ENCODE results near the gene ZDHHC12. TPM values are rescaled to one million over a fixed set of nuclear protein-coding genes. Genes with fewer than 3 reads are reported as not detected.

Gene ZDHHC12
- total and polyA plus RNA-seq, 4 donors = 22.6 to 103 (median 63.4) TPM

DNA sequence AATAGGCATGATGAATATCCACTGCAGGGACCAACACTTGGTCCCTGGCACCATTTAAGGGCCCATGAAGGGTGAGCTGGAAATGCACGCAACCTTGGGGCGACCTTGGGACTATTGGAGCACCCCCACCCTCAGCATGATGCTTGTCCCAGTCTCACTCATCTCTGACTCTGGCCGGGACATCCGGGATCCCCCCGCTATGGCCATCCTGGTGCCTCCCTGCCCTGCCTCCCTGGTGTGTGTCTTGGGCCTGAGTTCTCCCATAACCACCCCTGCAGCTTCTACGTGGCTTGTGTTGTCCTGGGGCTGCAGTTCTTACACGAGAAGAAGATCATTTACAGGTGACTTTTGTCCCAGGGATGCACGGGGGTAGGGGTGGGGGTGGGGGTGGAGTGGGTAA lies 5.9 kb downstream of the ZDHHC12 start:
- 90 to 94% methylated on average over 8 of the region's 8 CpGs for WGBS, 2 donors
- Histone ChIP-seq H3K9me3 (ENCODE audit: control insufficient read depth in 4 of 4, insufficient read depth in 3 of 4, low read length in 3 of 4) (no peaks in the 10 kb centered on the region), H3K4me3 (no peak overlapping the region), H3K4me1 (ENCODE audit: control insufficient read depth in 5 of 5, insufficient read depth in 5 of 5, low read length in 5 of 5) (no peaks in the 10 kb centered on the region), H3K27ac (ENCODE audit: low read depth in 1 of 2, low read length in 1 of 2) (no peak overlapping the region), H3K27me3 (ENCODE audit: control insufficient read depth in 3 of 3, insufficient read depth in 3 of 3, low read length in 2 of 3) (no peaks in the 10 kb centered on the region), H3K9ac (ENCODE audit: insufficient read depth in 1 of 2, low read length in 2 of 2) (no peak overlapping the region), H3K36me3 (ENCODE audit: control insufficient read depth in 4 of 4, insufficient read depth in 4 of 4, low read length in 4 of 4) (peaks cover 0 to 24% (median 2%) of the 10 kb centered on the region in 4 donors)
- ATAC-seq (ENCODE audit: insufficient read depth, low FRiP score) = no peak
- TF ChIP-seq, protein P1, sequence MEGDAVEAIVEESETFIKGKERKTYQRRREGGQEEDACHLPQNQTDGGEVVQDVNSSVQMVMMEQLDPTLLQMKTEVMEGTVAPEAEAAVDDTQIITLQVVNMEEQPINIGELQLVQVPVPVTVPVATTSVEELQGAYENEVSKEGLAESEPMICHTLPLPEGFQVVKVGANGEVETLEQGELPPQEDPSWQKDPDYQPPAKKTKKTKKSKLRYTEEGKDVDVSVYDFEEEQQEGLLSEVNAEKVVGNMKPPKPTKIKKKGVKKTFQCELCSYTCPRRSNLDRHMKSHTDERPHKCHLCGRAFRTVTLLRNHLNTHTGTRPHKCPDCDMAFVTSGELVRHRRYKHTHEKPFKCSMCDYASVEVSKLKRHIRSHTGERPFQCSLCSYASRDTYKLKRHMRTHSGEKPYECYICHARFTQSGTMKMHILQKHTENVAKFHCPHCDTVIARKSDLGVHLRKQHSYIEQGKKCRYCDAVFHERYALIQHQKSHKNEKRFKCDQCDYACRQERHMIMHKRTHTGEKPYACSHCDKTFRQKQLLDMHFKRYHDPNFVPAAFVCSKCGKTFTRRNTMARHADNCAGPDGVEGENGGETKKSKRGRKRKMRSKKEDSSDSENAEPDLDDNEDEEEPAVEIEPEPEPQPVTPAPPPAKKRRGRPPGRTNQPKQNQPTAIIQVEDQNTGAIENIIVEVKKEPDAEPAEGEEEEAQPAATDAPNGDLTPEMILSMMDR (IDR thresholded peaks at IDR 0.05; ENCODE audit: control extremely low read depth, extremely low read depth) = no peak
- no peak for DNase-seq

- TF ChIP-seq, protein P1 (IDR thresholded peaks at IDR 0.05; ENCODE audit: control extremely low read depth, extremely low read depth) = no peak
- Histone ChIP-seq H3K9ac (ENCODE audit: insufficient read depth in 1 of 2, low read length in 2 of 2) (no peak overlapping the region), H3K4me3 (no peak overlapping the region), H3K27ac (ENCODE audit: low read depth in 1 of 2, low read length in 1 of 2) (no peak overlapping the region), H3K9me3 (ENCODE audit: control insufficient read depth in 4 of 4, insufficient read depth in 3 of 4, low read length in 3 of 4) (no peaks in the 10 kb centered on the region), H3K4me1 (ENCODE audit: control insufficient read depth in 5 of 5, insufficient read depth in 5 of 5, low read length in 5 of 5) (no peaks in the 10 kb centered on the region), H3K27me3 (ENCODE audit: control insufficient read depth in 3 of 3, insufficient read depth in 3 of 3, low read length in 2 of 3) (no peaks in the 10 kb centered on the region), H3K36me3 (ENCODE audit: control insufficient read depth in 4 of 4, insufficient read depth in 4 of 4, low read length in 4 of 4) (peaks cover 0 to 26% (median 2%) of the 10 kb centered on the region in 4 donors)
- 93 to 97% methylated on average over 7 of the region's 7 CpGs for WGBS, 2 donors
- DNase-seq = no peak
- no peak for ATAC-seq (ENCODE audit: insufficient read depth, low FRiP score)
Measured at GRCh38 chr9:128716581-128717254, 7.2 kb downstream of the ZDHHC12 start.

DNA sequence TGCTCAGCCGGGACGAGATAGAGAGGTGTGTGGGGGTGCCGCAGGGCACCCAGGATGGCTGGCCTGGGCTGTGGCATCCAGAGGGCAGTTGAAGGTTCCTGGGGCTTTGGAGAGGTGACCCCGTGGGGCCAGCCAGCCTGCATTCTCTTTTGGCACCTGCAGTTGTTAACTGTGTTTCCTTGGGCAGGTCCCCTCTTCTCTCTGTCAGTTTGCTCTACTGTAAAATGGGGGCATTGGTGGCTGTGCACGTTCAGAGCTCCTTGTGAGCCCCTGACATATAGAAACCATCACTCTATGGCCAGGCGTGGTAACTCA lies 8.5 kb downstream of the ZDHHC12 start:
- H3K27me3 ChIP-seq (ENCODE audit: control insufficient read depth in 3 of 3, insufficient read depth in 3 of 3, low read length in 2 of 3) = no peaks in the 10 kb centered on the region
- TF ChIP-seq, protein P1 (IDR thresholded peaks at IDR 0.05; ENCODE audit: control extremely low read depth, extremely low read depth) = no peak
- DNase-seq = no peak
- H3K9ac ChIP-seq (ENCODE audit: insufficient read depth in 1 of 2, low read length in 2 of 2) = no peak overlapping the region
- peaks cover 0 to 16% (median 2%) of the 10 kb centered on the region in 4 donors for H3K36me3 ChIP-seq (ENCODE audit: control insufficient read depth in 4 of 4, insufficient read depth in 4 of 4, low read length in 4 of 4)
- H3K4me3 ChIP-seq = no peak overlapping the region
- ATAC-seq (ENCODE audit: insufficient read depth, low FRiP score) = no peak
- H3K9me3 ChIP-seq (ENCODE audit: control insufficient read depth in 4 of 4, insufficient read depth in 3 of 4, low read length in 3 of 4) = no peaks in the 10 kb centered on the region
- 90 to 91% methylated on average over 6 of the region's 6 CpGs for WGBS, 2 donors
- no peaks in the 10 kb centered on the region for H3K4me1 ChIP-seq (ENCODE audit: control insufficient read depth in 5 of 5, insufficient read depth in 5 of 5, low read length in 5 of 5)
- no peak overlapping the region for H3K27ac ChIP-seq (ENCODE audit: low read depth in 1 of 2, low read length in 1 of 2)
